MCF 10A (cell line): ENCODE data around the gene SCGB1C2. TPM values are rescaled to one million over a fixed set of nuclear protein-coding genes. Genes with fewer than 3 reads are reported as not detected.

Experiments
- BruUV-seq: library from RNA; stranded (reverse); fragments of 400-500 nt; replicated peaks from 2 replicates; lab custom pipeline; 2021; lab: Mats Ljungman, UMichigan
- CTCF ChIA-PET: fragments of 300-600 bp; sonication (Branson Sonifier 250); formaldehyde crosslinking; extraction: SDS; loops from one replicate; lab custom pipeline; 2021; ENCODE audit warnings: antibody characterized with exemption, inconsistent platforms; lab: Yijun Ruan, JAX
- POLR2A ChIA-PET: fragments of 300-600, 350-650 bp; sonication (Branson Sonifier 250); formaldehyde crosslinking; extraction: SDS; loops from one replicate; lab custom pipeline; 2020; ENCODE audit warnings: antibody characterized with exemption, inconsistent platforms; lab: Yijun Ruan, JAX
- DNase-seq: peaks from one replicate; pipeline ENCODE4 v3.0.0-alpha.2; 2018; ENCODE audit not compliant: unreplicated experiment
- H3K27ac Mint-ChIP-seq: one replicate; pipeline ENCODE4 v1.8.0; 2022; ENCODE audit warnings: mild to moderate bottlenecking, low read depth, mixed read lengths; ENCODE audit not compliant: unreplicated experiment
- H3K27me3 Mint-ChIP-seq: one replicate; pipeline ENCODE4 v1.8.0; 2022; ENCODE audit warnings: mixed read lengths; ENCODE audit not compliant: insufficient read depth, unreplicated experiment
- H3K36me3 Mint-ChIP-seq: one replicate; pipeline ENCODE4 v1.8.0; 2022; ENCODE audit warnings: mild to moderate bottlenecking, moderate library complexity, mixed read lengths; ENCODE audit not compliant: insufficient read depth, unreplicated experiment
- H3K4me1 Mint-ChIP-seq: one replicate; pipeline ENCODE4 v1.8.0; 2022; ENCODE audit warnings: mixed read lengths; ENCODE audit not compliant: insufficient read depth, unreplicated experiment
- H3K4me3 Mint-ChIP-seq: one replicate; pipeline ENCODE4 v1.8.0; 2022; ENCODE audit warnings: mild to moderate bottlenecking, moderate library complexity, mixed read lengths; ENCODE audit not compliant: unreplicated experiment
- H3K9me3 Mint-ChIP-seq: one replicate; pipeline ENCODE4 v1.8.0; 2022; ENCODE audit warnings: mixed read lengths; ENCODE audit not compliant: unreplicated experiment
- CTCF ChIP-seq: fragments of 200-600 bp; IDR thresholded peaks from one replicate; pipeline ENCODE4 v1.8.0; 2022; ENCODE audit warnings: antibody characterized with exemption, mild to moderate bottlenecking; ENCODE audit not compliant: unreplicated experiment
- intact Hi-C: fragments of 100-400 bp; cut with micrococcal nuclease; formaldehyde crosslinking; loops from 2 replicates; pipeline ENCODE4 v1.14.1; 2022
- total RNA-seq: library from RNA; stranded (reverse); gene quantifications from 2 replicates; pipeline ENCODE4 v1.2.3, GENCODE V29; 2022

Gene SCGB1C2
- total RNA-seq, 1 experiment from 2014 or later: not detected

- POLR2A ChIA-PET: no interaction called here
- H3K9me3 Mint-ChIP-seq: no peaks in the 10 kb centered on the region
- DNase-seq: no peak
- H3K27me3 Mint-ChIP-seq: no peaks in the 10 kb centered on the region
- TF ChIP-seq CTCF: no peak
- CTCF ChIA-PET: interaction anchor here (0.6 to 2.7 kb wide), 2 partner anchors 240 to 260 kb away, joined by 5 to 15 read pairs; no protein-coding TSS in a partner anchor
- intact Hi-C loops: no loop called here
- no peak overlapping the region for H3K27ac Mint-ChIP-seq
- BruUV-seq: no TSS peak
- no peaks in the 10 kb centered on the region for H3K36me3 Mint-ChIP-seq
- H3K4me1 Mint-ChIP-seq: no peaks in the 10 kb centered on the region
- H3K4me3 Mint-ChIP-seq: no peak overlapping the region
These were observed 9.2 kb downstream of the SCGB1C2 start for GRCh38 chr17:146546-146945.

- no peaks in the 10 kb centered on the region for H3K27me3 Mint-ChIP-seq
- H3K36me3 Mint-ChIP-seq: no peaks in the 10 kb centered on the region
- CTCF ChIA-PET: interaction anchor here (0.6 kb wide), 2 partner anchors 193 to 259 kb away, joined by 3 to 5 read pairs; no protein-coding TSS in a partner anchor
These were observed 9.8 kb downstream of the SCGB1C2 start for GRCh38 chr17:146983-147761.

GRCh38 chr17:147796-148740 lies 10.7 kb downstream of the SCGB1C2 start:
- Mint-ChIP-seq H3K36me3 (no peaks in the 10 kb centered on the region), H3K27ac (no peak overlapping the region), H3K4me3 (no peak overlapping the region), H3K9me3 (no peaks in the 10 kb centered on the region), H3K27me3 (no peaks in the 10 kb centered on the region), H3K4me1 (no peaks in the 10 kb centered on the region)
- ChIA-PET POLR2A (no interaction called here), CTCF (interaction anchor here (0.6 to 1.1 kb wide), 2 partner anchors 15 to 192 kb away, joined by 3 read pairs; no protein-coding TSS in a partner anchor)
- no peak for TF ChIP-seq CTCF
- no peak for DNase-seq
- BruUV-seq: no TSS peak
- intact Hi-C loops: no loop called here

More at GRCh38 chr17:146983-147761, 9.8 kb downstream of the SCGB1C2 start:
- intact Hi-C loops: no loop called here
- no peak for TF ChIP-seq CTCF
- POLR2A ChIA-PET: no interaction called here
- Mint-ChIP-seq H3K4me3 (no peak overlapping the region), H3K27ac (no peak overlapping the region), H3K4me1 (no peaks in the 10 kb centered on the region), H3K9me3 (no peaks in the 10 kb centered on the region)
- DNase-seq: no peak
- no TSS peak for BruUV-seq

- Mint-ChIP-seq H3K36me3 (no peaks in the 10 kb centered on the region), H3K4me3 (no peak overlapping the region), H3K4me1 (no peaks in the 10 kb centered on the region), H3K27ac (no peak overlapping the region), H3K27me3 (no peaks in the 10 kb centered on the region), H3K9me3 (no peaks in the 10 kb centered on the region)
- ChIA-PET POLR2A (interaction anchor here (0.6 kb wide), 1 partner anchor 128 kb away, joined by 4 read pairs; no protein-coding TSS in a partner anchor), CTCF (interaction anchor here (0.9 to 1.1 kb wide), 3 partner anchors 14 to 849 kb away, joined by 3 to 6 read pairs (median 5); no protein-coding TSS in a partner anchor)
- no TSS peak for BruUV-seq
- no peak for DNase-seq
- intact Hi-C loops: no loop called here
- TF ChIP-seq CTCF: no peak
These were observed 11.4 kb downstream of the SCGB1C2 start for GRCh38 chr17:148757-149156.
